Stimulated activated CD4-positive, alpha-beta T cell treated with anti-CD3 and anti-CD28 coated beads, Interleukin-1b, Interleukin-23, amount 100 ng/mL, for 48 hours (primary cell): ENCODE data around the gene KLHL35.
A peak's percentile ranks its signal among the peaks of the same experiment; 100 is the strongest.

Source experiments
- DNase-seq: peaks from one replicate; pipeline ENCODE4 v3.0.0-alpha.2; 2020

Gene KLHL35, protein sequence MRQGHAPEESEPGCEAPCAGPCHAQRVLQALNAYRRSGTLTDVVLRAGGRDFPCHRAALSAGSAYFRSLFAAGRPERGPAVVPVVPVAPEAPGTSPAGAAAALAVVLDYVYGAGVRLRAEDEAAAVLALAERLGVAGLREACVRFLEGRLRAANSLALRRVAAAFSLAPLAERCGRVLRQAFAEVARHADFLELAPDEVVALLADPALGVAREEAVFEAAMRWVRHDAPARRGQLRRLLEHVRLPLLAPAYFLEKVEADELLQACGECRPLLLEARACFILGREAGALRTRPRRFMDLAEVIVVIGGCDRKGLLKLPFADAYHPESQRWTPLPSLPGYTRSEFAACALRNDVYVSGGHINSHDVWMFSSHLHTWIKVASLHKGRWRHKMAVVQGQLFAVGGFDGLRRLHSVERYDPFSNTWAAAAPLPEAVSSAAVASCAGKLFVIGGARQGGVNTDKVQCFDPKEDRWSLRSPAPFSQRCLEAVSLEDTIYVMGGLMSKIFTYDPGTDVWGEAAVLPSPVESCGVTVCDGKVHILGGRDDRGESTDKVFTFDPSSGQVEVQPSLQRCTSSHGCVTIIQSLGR

DNA sequence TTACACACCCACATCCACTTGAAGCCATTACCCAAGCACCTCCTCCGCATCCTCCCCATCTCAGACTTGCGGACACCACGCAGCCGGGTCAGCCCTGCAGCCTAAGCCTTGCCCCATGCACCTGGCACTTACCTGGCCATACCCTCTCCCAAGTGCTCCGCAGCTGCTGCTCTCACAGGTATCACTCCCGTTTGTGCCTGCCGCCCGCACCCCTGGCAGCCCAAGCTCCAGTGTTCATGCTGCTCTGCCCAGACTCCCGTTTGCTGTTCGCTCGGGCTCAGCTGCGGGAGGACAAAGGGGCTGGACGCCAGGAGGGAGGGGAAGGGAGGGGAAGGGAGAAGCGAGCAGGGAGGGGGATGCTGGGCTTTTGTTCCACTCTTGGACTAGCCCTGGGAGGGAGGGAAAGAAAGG, at the start of gene KLHL35:
TSS of gene KLHL35 (minus strand) at position 293 of the 411 bp plus-strand sequence. CDS start 2,574 bp downstream, outside the sequence.
- DNase-seq = no peak

DNA sequence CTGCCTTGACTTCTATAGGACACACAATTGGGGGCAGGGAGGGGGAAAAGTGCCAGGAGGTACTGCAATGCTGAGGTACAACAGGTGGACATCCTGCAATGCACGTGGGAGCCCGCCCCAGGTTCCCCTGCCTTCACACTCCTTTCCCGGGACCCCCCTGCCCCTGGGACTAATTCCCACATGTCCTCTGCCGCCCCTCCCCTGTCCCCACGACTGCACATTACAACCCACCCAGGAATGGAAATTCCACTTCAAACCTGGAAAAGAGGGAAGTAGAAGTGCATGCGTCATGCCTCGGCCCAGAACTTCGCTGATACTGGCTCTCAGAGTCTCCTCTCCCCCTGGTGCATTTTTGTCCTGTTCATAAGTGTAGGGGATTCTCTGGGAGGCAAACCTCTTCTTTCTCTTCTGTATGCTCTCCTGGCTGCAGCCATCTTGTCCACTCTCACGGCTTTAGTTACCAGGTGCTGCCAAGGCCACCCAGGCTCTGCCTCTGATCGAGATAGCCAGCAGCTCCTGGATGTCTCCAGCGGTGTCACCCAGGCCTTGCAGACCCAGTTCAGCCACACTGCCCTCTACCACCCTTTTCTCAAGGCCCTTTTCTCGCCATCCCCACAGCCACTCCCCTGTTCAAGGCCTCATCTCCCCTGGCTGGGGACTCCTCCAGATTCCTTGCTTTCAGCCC, 49.1 kb upstream of the KLHL35 start:
- no peak for DNase-seq

- DNase-seq = no peak
Measured at GRCh38 chr11:75481223-75481921, 48.4 kb upstream of the KLHL35 start.

GRCh38 chr11:75480185-75481175, 47.5 kb upstream of the KLHL35 start:
- DNase-seq = no peak

DNA sequence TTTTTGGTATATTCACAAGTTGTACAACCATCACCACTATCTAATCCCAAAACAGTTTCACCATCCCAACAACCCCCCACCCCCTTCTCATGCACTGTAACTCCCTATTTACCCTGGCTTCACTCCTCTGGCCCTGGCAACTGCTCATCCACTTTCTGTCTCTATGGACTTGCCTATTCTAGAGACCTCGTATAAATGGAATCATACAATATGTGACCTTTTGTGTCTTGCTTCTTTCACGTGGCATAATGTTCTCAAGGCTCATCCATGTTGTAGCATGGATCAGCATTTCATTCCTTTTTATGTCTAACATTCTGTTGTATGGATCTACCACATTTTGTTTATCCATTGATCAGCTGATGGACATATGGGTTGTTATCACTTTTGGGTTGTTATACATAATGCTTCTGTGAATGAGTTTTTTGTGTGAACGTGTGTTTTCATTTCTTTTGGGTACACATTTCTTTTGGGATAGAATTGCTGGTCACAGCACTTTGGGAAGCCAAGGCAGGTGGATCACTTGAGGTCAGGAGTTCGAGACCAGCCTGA, 46.7 kb upstream of the KLHL35 start:
- no peak for DNase-seq

GRCh38 chr11:75478783-75479596, 46.0 kb upstream of the KLHL35 start:
- DNase-seq = no peak

DNA sequence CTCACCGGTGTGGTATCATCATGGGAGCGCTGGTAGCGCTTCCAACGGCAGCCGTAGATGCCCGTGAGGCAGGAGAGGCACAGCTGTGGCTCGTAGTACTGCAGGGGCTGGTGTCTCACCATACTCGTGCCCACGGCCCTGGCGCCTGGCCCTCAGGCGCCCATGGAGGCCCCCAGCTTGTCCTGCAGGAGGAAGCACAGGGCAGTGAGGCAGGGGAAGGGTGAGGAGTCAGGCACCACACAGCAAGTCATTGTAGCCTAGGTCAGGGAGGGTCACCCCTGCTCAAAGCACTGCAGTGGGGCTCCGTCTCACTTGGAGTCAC, 44.6 kb upstream of the KLHL35 start:
- no peak for DNase-seq

GRCh38 chr11:75476739-75477613, 44.0 kb upstream of the KLHL35 start:
- no peak for DNase-seq

GRCh38 chr11:75475767-75476650, 43.0 kb upstream of the KLHL35 start:
- DNase-seq = peak; percentile 17

GRCh38 chr11:75474878-75475766, 42.1 kb upstream of the KLHL35 start:
- DNase-seq = peak; percentile 60

- DNase-seq = no peak
Measured at GRCh38 chr11:75474240-75474639, 41.2 kb upstream of the KLHL35 start.

DNA sequence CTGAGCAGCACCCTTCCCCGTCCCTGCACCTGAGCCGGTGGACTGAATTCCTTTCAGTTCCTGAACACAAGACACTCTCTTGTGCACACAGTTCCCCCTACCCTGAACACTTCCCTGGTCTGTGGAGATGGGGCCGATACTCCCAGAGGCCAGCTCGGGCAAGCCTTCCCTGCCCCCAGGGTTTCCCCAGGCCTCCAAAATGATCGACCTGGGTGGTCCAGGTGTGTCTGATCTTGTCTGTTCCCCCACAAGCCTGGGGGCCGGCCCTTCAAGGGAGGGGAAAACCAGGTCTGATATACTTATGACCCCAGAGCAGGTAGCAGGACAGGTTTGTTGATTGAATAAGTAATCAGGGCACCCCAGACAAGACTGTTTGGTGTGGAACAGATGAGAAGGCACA, 40.7 kb upstream of the KLHL35 start:
- no peak for DNase-seq

- no peak for DNase-seq
Measured at GRCh38 chr11:75472081-75472732, 39.2 kb upstream of the KLHL35 start.

- no peak for DNase-seq
Measured at GRCh38 chr11:75471176-75471973, 38.4 kb upstream of the KLHL35 start.

DNA sequence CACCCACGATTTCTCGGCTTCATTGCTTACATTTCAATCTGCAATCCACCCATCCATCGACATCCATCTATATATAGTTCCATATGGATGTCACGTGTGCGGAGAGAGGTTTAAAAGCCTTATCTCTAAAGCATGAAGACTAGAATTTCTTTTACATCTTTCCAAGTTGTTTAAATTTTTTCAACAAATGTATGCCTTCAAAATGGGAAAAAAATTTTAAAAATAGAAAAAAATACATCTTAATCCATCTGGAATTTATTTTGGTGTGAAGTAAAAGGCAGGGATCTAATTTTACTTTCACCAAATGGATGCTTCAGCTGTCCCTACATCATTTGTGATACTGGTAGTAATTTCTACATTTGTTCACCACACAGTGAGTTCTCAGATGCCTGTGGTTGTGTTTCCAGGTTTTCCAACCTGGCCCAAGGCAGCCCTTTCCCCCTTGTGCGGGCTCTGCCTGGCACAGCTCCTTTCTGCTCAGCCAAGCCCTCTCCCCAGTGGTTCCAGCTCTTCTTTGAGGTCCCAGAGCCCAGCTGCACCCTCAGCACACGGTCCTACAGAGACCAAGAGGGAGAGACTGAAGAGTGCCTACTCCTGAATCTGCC, 37.6 kb upstream of the KLHL35 start:
- DNase-seq = no peak
